ENCODE results near the gene HINFP. TPM values are rescaled to one million over a fixed set of nuclear protein-coding genes. Genes with fewer than 3 reads are reported as not detected.

The HINFP gene
- total and polyA plus RNA-seq, 9 of the 15 experiments (the other 6 are each of a cell fraction or from before 2014, with no cell fraction given) = 13.8 to 34.1 (median 22.5) TPM

GRCh38 chr11:119101759-119102423 lies 19.5 kb upstream of the HINFP start, which contains the start of gene DPAGT1 (continued):
- TF ChIP-seq COPS2 (conservative IDR thresholded peaks at IDR 0.05) (no peak), MLX (CRISPR knock-in tag; conservative IDR thresholded peaks at IDR 0.05) (no peak), SRSF1 (IDR thresholded peaks at IDR 0.05; ENCODE audit: low read depth, low read length) (no peak), FOS (IDR thresholded peaks at IDR 0.05; ENCODE audit: extremely low read depth, insufficient read length) (no peak), ZNF354B (CRISPR knock-in tag; IDR thresholded peaks at IDR 0.05) (no peak), PHF8 (IDR thresholded peaks at IDR 0.05; ENCODE audit: borderline replicate concordance, low read length) (no peak; the same call in 1 of the 2 replicates), TARDBP (IDR thresholded peaks at IDR 0.05) (no peak), ZFP36 (IDR thresholded peaks at IDR 0.05; ENCODE audit: low read depth, low read length, partially characterized antibody) (no peak), ZNF696 (CRISPR knock-in tag; conservative IDR thresholded peaks at IDR 0.05) (no peak), SIN3A (IDR thresholded peaks at IDR 0.05; ENCODE audit: borderline replicate concordance in 2 of 2, control insufficient read depth in 1 of 2, low read depth in 2 of 2, low read length in 2 of 2) (peak; percentile 83 to 90; a peak in 3 of 4 replicates), MCM5 (IDR thresholded peaks at IDR 0.05; ENCODE audit: low read depth) (no peak), GABPB1 (CRISPR knock-in tag; IDR thresholded peaks at IDR 0.05) (peak; percentile 96), GTF2E2 (tag; IDR thresholded peaks at IDR 0.05) (peak; percentile 60; the same call in 1 of the 2 replicates), E2F3 (CRISPR knock-in tag; IDR thresholded peaks at IDR 0.05) (peak; percentile 26; the same call in 1 of the 2 replicates), ZEB2 (IDR thresholded peaks at IDR 0.05) (peak; percentile 88), TFAP4 (CRISPR knock-in tag; IDR thresholded peaks at IDR 0.05; ENCODE audit: borderline replicate concordance) (peak; percentile 55), ZNF639 (CRISPR knock-in tag; conservative IDR thresholded peaks at IDR 0.05 in 1 of 2, IDR thresholded peaks at IDR 0.05 in 1 of 2) (peak in 1 of 2 experiments; percentile 80; a peak in 1 of 4 replicates), PRMT5 (CRISPR knock-in tag; IDR thresholded peaks at IDR 0.05) (no peak), PTRF (tag; IDR thresholded peaks at IDR 0.05) (0 out of 2 replicates have a peak, but pooled peaks have one; percentile 39), ZNF778 (CRISPR knock-in tag; IDR thresholded peaks at IDR 0.05) (no peak), HDAC2 (IDR thresholded peaks at IDR 0.05) (peak; percentile 88), USF1 (CRISPR knock-in tag; IDR thresholded peaks at IDR 0.05) (peak; percentile 93), BHLHE40 (IDR thresholded peaks at IDR 0.05; ENCODE audit: low read length) (no peak)
